Mucosa of stomach (tissue), 1 donor: Measurements from ENCODE around the gene RAB14.

Experiments used
- H3K27me3 ChIP-seq: one replicate; pipeline ENCODE4 v1.7.0; 2013; ENCODE audit warnings: mild to moderate bottlenecking, low read length; ENCODE audit not compliant: control insufficient read depth, insufficient read depth
- H3K36me3 ChIP-seq: one replicate; pipeline ENCODE4 v1.7.0; 2013; ENCODE audit warnings: low read length; ENCODE audit not compliant: control insufficient read depth, insufficient read depth
- H3K4me1 ChIP-seq: one replicate; pipeline ENCODE4 v1.7.0; 2013; ENCODE audit warnings: mild to moderate bottlenecking, low read length; ENCODE audit not compliant: control insufficient read depth, insufficient read depth
- H3K4me3 ChIP-seq: one replicate; pipeline ENCODE4 v1.7.0; 2013; ENCODE audit warnings: low read length
- H3K9ac ChIP-seq: one replicate; pipeline ENCODE4 v1.7.0; 2013; ENCODE audit warnings: mild to moderate bottlenecking, low read length, moderate library complexity
- H3K9me3 ChIP-seq: one replicate; pipeline ENCODE4 v1.7.0; 2013; ENCODE audit warnings: mild to moderate bottlenecking, low read length, moderate library complexity; ENCODE audit not compliant: control insufficient read depth
- donor health status: Pancreatic carcinoma.

RAB14 gene

GRCh38 chr9:121199921-121200320 is 1.7 kb downstream of the RAB14 start:
- H3K36me3 ChIP-seq: no peaks in the 10 kb centered on the region
- H3K27me3 ChIP-seq: no peaks in the 10 kb centered on the region
- H3K4me3 ChIP-seq: no peak overlapping the region
- H3K9me3 ChIP-seq: no peaks in the 10 kb centered on the region
- H3K9ac ChIP-seq: peak overlapping the region; percentile 93
- H3K4me1 ChIP-seq: peaks cover 24% of the 10 kb centered on the region

- H3K4me3 ChIP-seq: no peak overlapping the region
Observed at GRCh38 chr9:121198512-121199042, 3.1 kb downstream of the RAB14 start.

GRCh38 chr9:121197132-121197531 is 4.5 kb downstream of the RAB14 start:
- H3K4me1 ChIP-seq: peaks cover 26% of the 10 kb centered on the region

More at GRCh38 chr9:121198512-121199042, 3.1 kb downstream of the RAB14 start:
- no peaks in the 10 kb centered on the region for H3K9me3 ChIP-seq
- peaks cover 24% of the 10 kb centered on the region for H3K4me1 ChIP-seq
- no peaks in the 10 kb centered on the region for H3K27me3 ChIP-seq
- no peaks in the 10 kb centered on the region for H3K36me3 ChIP-seq
- no peak overlapping the region for H3K9ac ChIP-seq

GRCh38 chr9:121196389-121196788 is 5.3 kb downstream of the RAB14 start:
- H3K4me3 ChIP-seq: no peak overlapping the region
- peaks cover 24% of the 10 kb centered on the region for H3K4me1 ChIP-seq
- no peaks in the 10 kb centered on the region for H3K9me3 ChIP-seq
- H3K27me3 ChIP-seq: no peaks in the 10 kb centered on the region
- H3K9ac ChIP-seq: no peak overlapping the region
- H3K36me3 ChIP-seq: no peaks in the 10 kb centered on the region

More at GRCh38 chr9:121197132-121197531, 4.5 kb downstream of the RAB14 start:
- Histone ChIP-seq H3K9me3 (no peaks in the 10 kb centered on the region), H3K9ac (no peak overlapping the region), H3K36me3 (no peaks in the 10 kb centered on the region), H3K4me3 (no peak overlapping the region), H3K27me3 (no peaks in the 10 kb centered on the region)

- peaks cover 17% of the 10 kb centered on the region for H3K4me1 ChIP-seq
Observed at GRCh38 chr9:121194730-121195129, 6.9 kb downstream of the RAB14 start.

GRCh38 chr9:121192959-121193640 is 8.6 kb downstream of the RAB14 start:
- Histone ChIP-seq H3K36me3 (no peaks in the 10 kb centered on the region), H3K4me3 (no peak overlapping the region), H3K9ac (no peak overlapping the region), H3K9me3 (no peaks in the 10 kb centered on the region), H3K27me3 (no peaks in the 10 kb centered on the region), H3K4me1 (peaks cover 15% of the 10 kb centered on the region)

More at GRCh38 chr9:121194730-121195129, 6.9 kb downstream of the RAB14 start:
- Histone ChIP-seq H3K4me3 (no peak overlapping the region), H3K9ac (no peak overlapping the region), H3K9me3 (no peaks in the 10 kb centered on the region), H3K36me3 (no peaks in the 10 kb centered on the region), H3K27me3 (no peaks in the 10 kb centered on the region)

GRCh38 chr9:121192518-121192917 is 9.2 kb downstream of the RAB14 start:
- H3K36me3 ChIP-seq: no peaks in the 10 kb centered on the region
- H3K9me3 ChIP-seq: no peaks in the 10 kb centered on the region
- H3K4me3 ChIP-seq: no peak overlapping the region
- H3K27me3 ChIP-seq: no peaks in the 10 kb centered on the region
- H3K4me1 ChIP-seq: peaks cover 15% of the 10 kb centered on the region
- no peak overlapping the region for H3K9ac ChIP-seq

- Histone ChIP-seq H3K36me3 (no peaks in the 10 kb centered on the region), H3K4me1 (peaks cover 12% of the 10 kb centered on the region)
Observed at GRCh38 chr9:121191235-121191634, 10.4 kb downstream of the RAB14 start.

GRCh38 chr9:121189660-121190059 is 12.0 kb downstream of the RAB14 start:
- Histone ChIP-seq H3K36me3 (no peaks in the 10 kb centered on the region), H3K9ac (no peak overlapping the region), H3K27me3 (no peaks in the 10 kb centered on the region), H3K9me3 (no peaks in the 10 kb centered on the region), H3K4me1 (peaks cover 10% of the 10 kb centered on the region), H3K4me3 (no peak overlapping the region)

More at GRCh38 chr9:121191235-121191634, 10.4 kb downstream of the RAB14 start:
- Histone ChIP-seq H3K9ac (no peak overlapping the region), H3K4me3 (no peak overlapping the region), H3K9me3 (no peaks in the 10 kb centered on the region), H3K27me3 (no peaks in the 10 kb centered on the region)

- no peaks in the 10 kb centered on the region for H3K36me3 ChIP-seq
- H3K9ac ChIP-seq: no peak overlapping the region
- H3K27me3 ChIP-seq: no peaks in the 10 kb centered on the region
- no peak overlapping the region for H3K4me3 ChIP-seq
- H3K9me3 ChIP-seq: no peaks in the 10 kb centered on the region
- H3K4me1 ChIP-seq: peaks cover 10% of the 10 kb centered on the region
Observed at GRCh38 chr9:121189006-121189405, 12.7 kb downstream of the RAB14 start.

GRCh38 chr9:121187636-121188305 is 13.9 kb downstream of the RAB14 start:
- Histone ChIP-seq H3K9me3 (no peaks in the 10 kb centered on the region), H3K4me1 (peaks cover 14% of the 10 kb centered on the region), H3K4me3 (no peak overlapping the region), H3K9ac (no peak overlapping the region), H3K27me3 (no peaks in the 10 kb centered on the region), H3K36me3 (no peaks in the 10 kb centered on the region)

- Histone ChIP-seq H3K36me3 (no peaks in the 10 kb centered on the region), H3K9ac (no peak overlapping the region), H3K27me3 (no peaks in the 10 kb centered on the region), H3K4me3 (no peak overlapping the region), H3K9me3 (no peaks in the 10 kb centered on the region), H3K4me1 (peaks cover 14% of the 10 kb centered on the region)
Observed at GRCh38 chr9:121185774-121186403, 15.8 kb downstream of the RAB14 start.
